Lung (tissue), 12 donors: Measurements from ENCODE around the gene BMP6. TPM values are rescaled to one million over a fixed set of nuclear protein-coding genes. Genes with fewer than 3 reads are reported as not detected.
"Not testable (repeated sequence)": the region's sequence is repeated elsewhere in the genome, so short reads cannot be mapped to it uniquely, and the experiment has no call there.

Source experiments
- ATAC-seq: fragments of 200-7000 bp; cut with Tn5 transposase; one replicate; pipeline ENCODE4 v1.9.1; 2020; ENCODE audit warnings: moderate number of reproducible peaks; ENCODE audit not compliant: insufficient read depth, low FRiP score
- DNase-seq, 3 donors: peaks; one replicate each; pipeline ENCODE4 v3.0.0-alpha.2; 2013 to 2017
- H3K27ac ChIP-seq, 2 donors: one replicate each; pipeline ENCODE4 v1.5.1; 2013; ENCODE audit warnings: mild to moderate bottlenecking in 2 of 2, moderate library complexity in 2 of 2, control low read depth in 1 of 2, inconsistent platforms in 1 of 2, low read depth in 1 of 2, low read length in 1 of 2
- H3K27me3 ChIP-seq, 3 donors: one replicate each; pipeline ENCODE4 v1.5.1; 2013; ENCODE audit warnings: low read length in 2 of 3; ENCODE audit not compliant: control insufficient read depth in 3 of 3, insufficient read depth in 3 of 3
- H3K36me3 ChIP-seq, 4 donors: one replicate each; pipeline ENCODE4 v1.5.1; 2013; ENCODE audit warnings: low read length in 4 of 4, mild to moderate bottlenecking in 1 of 4, moderate library complexity in 1 of 4; ENCODE audit not compliant: control insufficient read depth in 4 of 4, insufficient read depth in 4 of 4
- H3K4me1 ChIP-seq, 5 donors: one replicate each; pipeline ENCODE4 v1.5.1; 2013; ENCODE audit warnings: low read length in 5 of 5, mild to moderate bottlenecking in 2 of 5, moderate library complexity in 1 of 5; ENCODE audit not compliant: control insufficient read depth in 5 of 5, insufficient read depth in 5 of 5
- H3K4me3 ChIP-seq: one replicate; pipeline ENCODE4 v1.5.1; 2013; ENCODE audit warnings: mild to moderate bottlenecking, control low read depth, moderate library complexity
- H3K9ac ChIP-seq, 2 donors: one replicate each; pipeline ENCODE4 v1.5.1; 2013; ENCODE audit warnings: low read length in 2 of 2, control low read depth in 1 of 2; ENCODE audit not compliant: insufficient read depth in 1 of 2
- H3K9me3 ChIP-seq, 4 donors: one replicate each; pipeline ENCODE4 v1.5.1; 2013; ENCODE audit warnings: low read length in 3 of 4, mild to moderate bottlenecking in 1 of 4, moderate library complexity in 1 of 4; ENCODE audit not compliant: control insufficient read depth in 4 of 4, insufficient read depth in 3 of 4
- WGBS, 2 donors: extraction: QIAGEN DNeasy Blood & Tissue Kit; methylation state at CpG; one replicate each; pipeline ENCODE4 v1.1.7; 2013; 5-methylcytosine and 5-hydroxymethylcytosine counted together
- polyA plus RNA-seq, 2 donors: library from polyadenylated mRNA; stranded (reverse); fragments of 200-250 nt; gene quantifications; one replicate each; pipeline ENCODE4 v1.2.1, GENCODE V29; 2013
- total RNA-seq, 2 donors: library from RNA; depleted of rRNA in 1 of 2; stranded (reverse); fragments of >200 nt in 1 of 2; gene quantifications; one replicate each; pipeline ENCODE4 v1.2.1, GENCODE V29; 2014 to 2021
- TF ChIP-seq, protein P1 (sequence below): IDR thresholded peaks from 2 replicates; pipeline ENCODE4 v1.5.1; 2012; ENCODE audit warnings: mild to moderate bottlenecking; ENCODE audit errors: control extremely low read depth, extremely low read depth
- donor health status: control.
- donor health status: control.
- donor health status: Bipolar disorder and iron deficiency.
- donor health status: healthy.
- donor health status: DM: yes; HTN: yes; CAD: no.

Gene BMP6
- total and polyA plus RNA-seq, 4 donors: 2.3 to 17.3 (median 10.6) TPM

DNA sequence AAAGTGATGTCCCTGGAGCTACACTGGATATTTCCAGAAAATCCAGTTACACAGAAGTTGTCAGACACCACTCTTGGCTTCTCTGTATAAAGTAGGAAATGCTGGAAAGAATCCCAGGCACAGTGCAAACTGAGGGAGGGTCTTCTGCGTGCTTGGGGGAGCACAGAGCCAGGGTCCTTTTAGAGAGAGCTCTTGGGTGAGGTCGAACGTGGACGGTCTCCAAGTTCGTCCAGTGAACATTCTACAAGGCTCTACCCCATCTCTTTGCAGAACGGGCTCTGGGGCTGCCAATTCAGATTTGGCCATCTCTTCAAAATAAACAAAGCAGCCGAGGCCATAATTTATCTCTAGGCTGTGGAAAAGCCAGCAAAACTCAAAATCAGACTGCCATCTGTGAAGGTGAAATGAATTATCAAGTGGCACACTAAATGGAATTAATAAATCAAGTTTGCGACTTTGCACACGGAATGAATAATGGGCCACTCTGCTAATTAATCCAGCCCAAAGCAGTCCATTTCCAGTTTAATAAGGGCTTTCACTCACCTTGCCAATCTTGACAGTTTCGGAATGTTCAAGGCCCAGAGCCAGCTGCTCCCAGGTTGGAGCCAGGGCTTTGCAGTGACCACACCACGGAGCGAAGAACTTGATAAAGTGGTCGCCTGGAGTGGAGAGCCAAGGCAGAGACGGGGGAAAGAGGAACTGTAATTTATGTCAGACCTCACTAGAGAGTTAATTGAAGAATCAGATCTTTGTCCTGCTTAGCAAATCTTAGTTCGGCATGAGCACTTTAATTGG is 165.4 kb downstream of the BMP6 start:
- WGBS, 2 donors: 87 to 88% methylated on average over 15 of the region's 15 CpGs
- no peak overlapping the region for H3K9ac ChIP-seq

DNA sequence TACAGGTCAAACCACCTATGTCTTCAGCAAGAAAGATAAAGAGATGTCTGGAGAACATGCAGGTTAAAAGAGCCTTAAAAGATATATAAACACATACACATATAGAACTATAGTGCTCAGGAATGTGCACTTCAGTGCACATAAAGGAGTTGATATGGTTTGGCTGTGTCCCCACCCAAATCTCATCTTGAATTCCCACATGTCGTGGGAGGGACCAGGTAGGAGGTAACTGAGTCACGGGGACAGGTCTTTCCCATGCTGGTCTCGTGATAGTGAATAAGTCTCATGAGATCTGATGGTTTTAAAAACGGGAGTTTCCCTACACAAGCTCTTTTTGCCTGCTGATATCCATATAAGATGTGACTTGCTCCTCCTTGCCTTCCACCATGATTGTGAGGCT is 166.5 kb downstream of the BMP6 start:
- DNase-seq, H3K9ac ChIP-seq, H3K9me3 ChIP-seq, H3K4me3 ChIP-seq, ATAC-seq, H3K4me1 ChIP-seq, H3K27ac ChIP-seq, H3K27me3 ChIP-seq: not testable (repeated sequence)
- peaks cover 28 to 54% (median 47%) of the 10 kb centered on the region in 4 donors for H3K36me3 ChIP-seq
- 95 to 96% methylated on average over 4 of the region's 4 CpGs for WGBS, 2 donors

More for the DNA sequence above, 165.4 kb downstream of the BMP6 start:
- H3K4me3 ChIP-seq: no peak overlapping the region
- TF ChIP-seq, protein P1, sequence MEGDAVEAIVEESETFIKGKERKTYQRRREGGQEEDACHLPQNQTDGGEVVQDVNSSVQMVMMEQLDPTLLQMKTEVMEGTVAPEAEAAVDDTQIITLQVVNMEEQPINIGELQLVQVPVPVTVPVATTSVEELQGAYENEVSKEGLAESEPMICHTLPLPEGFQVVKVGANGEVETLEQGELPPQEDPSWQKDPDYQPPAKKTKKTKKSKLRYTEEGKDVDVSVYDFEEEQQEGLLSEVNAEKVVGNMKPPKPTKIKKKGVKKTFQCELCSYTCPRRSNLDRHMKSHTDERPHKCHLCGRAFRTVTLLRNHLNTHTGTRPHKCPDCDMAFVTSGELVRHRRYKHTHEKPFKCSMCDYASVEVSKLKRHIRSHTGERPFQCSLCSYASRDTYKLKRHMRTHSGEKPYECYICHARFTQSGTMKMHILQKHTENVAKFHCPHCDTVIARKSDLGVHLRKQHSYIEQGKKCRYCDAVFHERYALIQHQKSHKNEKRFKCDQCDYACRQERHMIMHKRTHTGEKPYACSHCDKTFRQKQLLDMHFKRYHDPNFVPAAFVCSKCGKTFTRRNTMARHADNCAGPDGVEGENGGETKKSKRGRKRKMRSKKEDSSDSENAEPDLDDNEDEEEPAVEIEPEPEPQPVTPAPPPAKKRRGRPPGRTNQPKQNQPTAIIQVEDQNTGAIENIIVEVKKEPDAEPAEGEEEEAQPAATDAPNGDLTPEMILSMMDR: no peak
- H3K4me1 ChIP-seq: peaks cover 0 to 6% (median 0%) of the 10 kb centered on the region in 5 donors
- no peaks in the 10 kb centered on the region for H3K27me3 ChIP-seq
- H3K9me3 ChIP-seq: no peaks in the 10 kb centered on the region
- no peak for ATAC-seq
- H3K36me3 ChIP-seq: peaks cover 32 to 60% (median 50%) of the 10 kb centered on the region in 4 donors
- no peak overlapping the region for H3K27ac ChIP-seq
- peak in 2 of 3 donors; percentile 47 to 61 for DNase-seq

DNA sequence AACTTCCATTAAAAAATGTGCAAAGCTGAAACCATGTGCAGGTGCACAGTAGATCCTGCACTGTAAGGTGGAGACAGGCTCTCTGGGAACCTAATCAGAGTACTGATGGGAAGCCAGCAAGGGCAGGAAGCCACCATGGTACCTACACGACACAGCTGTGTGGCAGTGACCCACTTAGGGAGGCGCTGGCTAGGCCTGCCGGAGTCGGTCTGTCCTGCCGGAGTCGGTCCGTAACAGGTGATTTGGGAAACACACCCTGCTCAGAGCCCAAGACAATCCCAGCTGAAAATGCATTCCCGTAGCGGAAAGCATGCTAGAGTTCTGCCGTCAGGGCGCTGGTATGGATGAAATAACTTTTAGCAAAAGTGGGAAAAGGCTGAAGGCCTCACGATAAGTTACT is 167.4 kb downstream of the BMP6 start:
- TF ChIP-seq, protein P1: no peak
- no peak overlapping the region for H3K9ac ChIP-seq
- H3K4me1 ChIP-seq: peaks cover 0 to 6% (median 0%) of the 10 kb centered on the region in 5 donors
- no peaks in the 10 kb centered on the region for H3K9me3 ChIP-seq
- no peak for ATAC-seq
- H3K27ac ChIP-seq: no peak overlapping the region
- no peak for DNase-seq
- H3K4me3 ChIP-seq: no peak overlapping the region
- WGBS, 2 donors: 96 to 97% methylated on average over 12 of the region's 12 CpGs
- no peaks in the 10 kb centered on the region for H3K27me3 ChIP-seq
- peaks cover 30 to 50% (median 45%) of the 10 kb centered on the region in 4 donors for H3K36me3 ChIP-seq

DNA sequence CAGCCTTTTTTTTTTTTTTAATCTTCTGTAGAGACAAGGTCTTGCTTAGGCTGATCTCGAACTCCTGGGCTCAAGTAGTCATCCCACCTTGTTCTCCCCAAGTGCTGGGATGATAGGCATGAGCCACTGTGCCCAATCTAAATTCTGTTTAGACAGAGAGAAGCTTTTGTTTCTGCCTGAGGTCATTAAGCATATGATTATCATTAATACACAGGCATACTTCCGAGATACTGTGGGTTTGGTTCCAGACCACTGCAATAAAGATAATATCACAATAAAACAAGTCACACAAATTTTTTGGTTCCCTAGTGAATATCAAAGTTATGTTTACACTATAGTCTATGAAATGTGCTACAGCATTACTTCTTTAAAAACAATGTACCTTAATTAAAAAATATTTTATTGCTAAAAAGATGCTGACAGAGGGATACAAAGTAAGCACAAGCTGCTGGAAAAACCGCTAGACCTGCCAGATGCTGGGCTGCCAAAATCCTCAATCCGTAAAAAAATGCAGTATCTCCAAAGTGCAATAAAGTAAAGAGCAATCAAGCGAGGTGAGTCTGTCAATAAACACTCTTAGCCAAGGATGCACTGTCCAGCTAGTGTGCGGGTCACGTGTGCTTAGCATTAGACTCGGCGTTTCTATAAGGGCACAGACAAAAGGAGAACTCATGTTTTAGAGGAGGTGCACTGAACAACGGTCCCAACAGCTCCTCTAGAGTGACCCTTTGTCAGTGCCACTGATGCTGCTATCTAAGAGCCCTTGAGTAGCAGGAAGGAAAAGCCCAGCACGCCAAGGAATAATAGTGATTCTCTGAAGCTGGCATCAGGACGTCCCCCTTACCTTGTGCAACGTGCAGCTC is 168.6 kb downstream of the BMP6 start:
- ATAC-seq (no peak), DNase-seq (no peak)
- Histone ChIP-seq H3K9me3 (no peaks in the 10 kb centered on the region), H3K36me3 (peaks cover 27 to 49% (median 44%) of the 10 kb centered on the region in 4 donors), H3K27ac (peak overlapping the region in 1 of 2 donors; percentile 3), H3K9ac (no peak overlapping the region), H3K4me3 (no peak overlapping the region), H3K4me1 (peaks cover 0 to 11% (median 5%) of the 10 kb centered on the region in 5 donors), H3K27me3 (no peaks in the 10 kb centered on the region)
- 76 to 87% methylated on average over 13 of the region's 13 CpGs for WGBS, 2 donors
- TF ChIP-seq, protein P1: no peak
